Fibroblast of the aortic adventitia (primary cell): ENCODE data around the gene CCDC9B. TPM values are rescaled to one million over a fixed set of nuclear protein-coding genes. Genes with fewer than 3 reads are reported as not detected.

Experiments
- DNase-seq: peaks from one replicate; pipeline ENCODE4 v3.0.0-alpha.2; 2010; ENCODE audit warnings: low read depth
- H3K4me3 ChIP-seq: 2 replicates; pipeline ENCODE4 v1.5.1; 2011; ENCODE audit warnings: low read depth, mild to moderate bottlenecking, control low read depth, low read length, moderate library complexity
- total RNA-seq: library from RNA; depleted of rRNA; stranded (reverse); fragments of >200 nt; gene quantifications from 2 replicates; pipeline ENCODE4 v1.2.3, GENCODE V29; 2012; ENCODE audit warnings: low replicate concordance
- TF ChIP-seq, protein P1 (sequence below): IDR thresholded peaks from 2 replicates; pipeline ENCODE4 v1.5.1; 2011; ENCODE audit warnings: mild to moderate bottlenecking, low read length, control low read depth, inconsistent platforms; ENCODE audit not compliant: insufficient read depth

Gene CCDC9B
- total RNA-seq, 1 donor: 16.2 TPM

DNA sequence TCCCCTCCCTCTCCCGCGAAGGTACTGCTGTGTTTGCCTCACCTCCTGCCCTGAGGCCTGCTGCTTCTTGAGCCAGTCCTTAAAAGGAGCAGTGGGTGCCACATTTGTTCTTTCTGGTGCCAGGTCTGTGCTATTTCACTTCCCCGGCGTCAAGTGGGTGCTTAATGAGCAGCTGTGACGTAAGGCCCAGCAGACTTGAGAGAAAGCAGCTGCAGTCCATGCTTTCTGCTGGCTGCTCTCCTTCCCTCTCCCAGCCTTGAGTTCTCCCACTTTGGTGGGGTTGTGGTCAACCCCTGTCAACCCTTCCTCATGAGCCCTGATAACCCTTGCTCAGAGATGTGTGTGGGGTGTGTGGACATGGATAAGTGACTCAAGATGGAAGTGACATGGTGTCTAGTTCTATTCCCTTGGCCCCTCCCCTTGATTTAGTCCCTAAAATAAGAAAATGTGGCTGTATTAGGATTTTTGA lies 10.3 kb downstream of the CCDC9B start:
- no peak overlapping the region for H3K4me3 ChIP-seq
- TF ChIP-seq, protein P1, sequence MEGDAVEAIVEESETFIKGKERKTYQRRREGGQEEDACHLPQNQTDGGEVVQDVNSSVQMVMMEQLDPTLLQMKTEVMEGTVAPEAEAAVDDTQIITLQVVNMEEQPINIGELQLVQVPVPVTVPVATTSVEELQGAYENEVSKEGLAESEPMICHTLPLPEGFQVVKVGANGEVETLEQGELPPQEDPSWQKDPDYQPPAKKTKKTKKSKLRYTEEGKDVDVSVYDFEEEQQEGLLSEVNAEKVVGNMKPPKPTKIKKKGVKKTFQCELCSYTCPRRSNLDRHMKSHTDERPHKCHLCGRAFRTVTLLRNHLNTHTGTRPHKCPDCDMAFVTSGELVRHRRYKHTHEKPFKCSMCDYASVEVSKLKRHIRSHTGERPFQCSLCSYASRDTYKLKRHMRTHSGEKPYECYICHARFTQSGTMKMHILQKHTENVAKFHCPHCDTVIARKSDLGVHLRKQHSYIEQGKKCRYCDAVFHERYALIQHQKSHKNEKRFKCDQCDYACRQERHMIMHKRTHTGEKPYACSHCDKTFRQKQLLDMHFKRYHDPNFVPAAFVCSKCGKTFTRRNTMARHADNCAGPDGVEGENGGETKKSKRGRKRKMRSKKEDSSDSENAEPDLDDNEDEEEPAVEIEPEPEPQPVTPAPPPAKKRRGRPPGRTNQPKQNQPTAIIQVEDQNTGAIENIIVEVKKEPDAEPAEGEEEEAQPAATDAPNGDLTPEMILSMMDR: no peak
- DNase-seq: peak; percentile 45

DNA sequence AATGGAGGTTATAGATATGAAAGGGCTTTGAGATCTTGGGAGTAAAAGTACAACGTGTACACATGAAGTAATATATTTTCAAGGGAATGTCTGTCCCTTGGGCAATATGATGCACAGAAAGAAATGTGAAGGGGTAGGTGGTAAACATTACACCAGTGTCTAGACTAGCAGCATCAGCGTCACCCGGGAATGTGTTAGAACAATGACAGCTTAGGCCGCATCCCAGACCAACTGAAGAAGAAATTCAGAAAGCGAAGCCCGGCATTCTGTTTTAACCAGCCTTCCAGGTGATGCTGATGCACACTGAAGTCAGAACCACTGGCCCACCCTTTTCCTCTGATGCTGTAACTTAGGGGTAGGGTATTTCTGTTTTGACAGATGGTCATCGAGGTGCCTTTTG lies 10.9 kb downstream of the CCDC9B start:
- no peak overlapping the region for H3K4me3 ChIP-seq
- DNase-seq: no peak
- TF ChIP-seq, protein P1: no peak

DNA sequence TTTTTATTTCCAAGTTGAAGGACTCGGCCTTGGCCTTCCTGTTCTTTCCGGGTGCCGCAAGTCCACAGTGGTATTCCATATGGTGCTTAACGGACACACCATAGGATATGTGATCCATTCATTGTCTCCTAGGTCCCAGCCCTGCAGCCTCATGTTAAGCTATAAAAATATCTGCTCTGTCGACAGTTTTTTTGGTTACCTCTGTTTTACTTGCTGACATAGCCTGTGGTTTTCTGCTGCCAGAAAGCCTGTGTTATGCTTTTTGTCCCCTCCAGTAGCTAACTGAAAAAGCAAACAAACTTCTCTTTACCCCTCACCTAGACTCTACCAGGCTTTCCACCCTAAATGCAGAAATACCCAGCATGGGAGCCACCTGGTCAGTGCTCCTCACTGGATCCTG lies 12.0 kb downstream of the CCDC9B start:
- H3K4me3 ChIP-seq: no peak overlapping the region
- TF ChIP-seq, protein P1: no peak
- DNase-seq: no peak

DNA sequence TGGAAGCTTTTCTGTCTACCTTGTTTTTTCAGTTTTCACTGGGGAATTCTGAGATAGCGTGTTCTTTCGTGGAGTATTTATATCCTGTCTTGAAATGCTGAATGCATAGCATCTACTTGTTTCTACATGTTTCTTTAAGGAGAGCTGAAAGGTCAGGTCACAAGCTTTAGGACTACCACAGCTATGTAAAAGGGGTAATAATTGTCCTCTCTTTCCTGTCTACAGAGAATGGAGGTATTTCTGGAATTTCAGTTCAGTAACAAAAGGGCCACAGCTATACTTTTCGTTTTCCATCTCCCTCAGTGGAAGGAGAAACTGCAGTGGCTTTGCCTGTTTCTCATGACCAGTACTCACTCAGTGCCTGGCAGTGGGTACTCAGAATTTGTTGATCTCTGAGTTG lies 12.6 kb downstream of the CCDC9B start:
- TF ChIP-seq, protein P1: no peak
- peak; percentile 34 for DNase-seq
- no peak overlapping the region for H3K4me3 ChIP-seq

DNA sequence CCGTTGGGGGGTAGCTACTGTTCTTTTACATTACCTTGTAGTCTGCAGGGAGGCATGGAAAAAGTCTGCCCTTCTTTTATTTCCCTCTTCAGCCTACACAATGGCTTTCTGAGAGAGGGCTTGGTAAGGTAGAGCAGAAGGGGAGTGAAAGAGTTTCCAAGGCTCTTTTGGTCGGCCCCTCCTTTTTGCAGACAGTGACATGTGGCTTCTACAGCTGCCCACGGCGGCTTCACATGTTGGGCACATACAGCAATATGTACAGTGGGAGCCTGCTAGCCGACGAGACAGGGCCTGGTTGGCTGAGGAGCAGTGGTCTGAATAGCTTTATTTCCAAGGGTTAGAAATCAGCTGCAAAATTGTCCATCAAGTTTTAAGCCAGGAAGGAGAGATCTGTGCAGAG lies 13.3 kb downstream of the CCDC9B start:
- no peak for DNase-seq
- no peak overlapping the region for H3K4me3 ChIP-seq
- TF ChIP-seq, protein P1: no peak

DNA sequence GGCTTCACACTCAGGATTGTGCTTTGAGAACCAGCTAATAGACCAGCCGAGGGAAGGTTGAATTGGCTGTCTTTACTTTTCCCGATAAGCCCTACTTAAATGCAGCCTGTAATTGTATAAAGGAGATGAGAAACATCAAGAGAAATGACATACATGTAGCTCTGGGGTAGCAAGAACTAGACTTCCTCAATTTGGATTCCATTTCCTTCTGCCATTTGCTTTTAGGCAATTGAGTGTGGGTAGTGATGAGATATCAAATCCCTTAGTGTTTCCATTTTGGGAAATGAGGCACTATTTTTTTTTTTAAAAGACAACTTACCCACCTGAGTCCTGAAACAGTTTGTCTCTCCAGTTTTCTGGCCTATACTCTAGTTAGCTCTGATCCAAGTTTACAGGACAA lies 15.0 kb downstream of the CCDC9B start:
- TF ChIP-seq, protein P1: no peak
- no peak for DNase-seq
- H3K4me3 ChIP-seq: no peak overlapping the region

DNA sequence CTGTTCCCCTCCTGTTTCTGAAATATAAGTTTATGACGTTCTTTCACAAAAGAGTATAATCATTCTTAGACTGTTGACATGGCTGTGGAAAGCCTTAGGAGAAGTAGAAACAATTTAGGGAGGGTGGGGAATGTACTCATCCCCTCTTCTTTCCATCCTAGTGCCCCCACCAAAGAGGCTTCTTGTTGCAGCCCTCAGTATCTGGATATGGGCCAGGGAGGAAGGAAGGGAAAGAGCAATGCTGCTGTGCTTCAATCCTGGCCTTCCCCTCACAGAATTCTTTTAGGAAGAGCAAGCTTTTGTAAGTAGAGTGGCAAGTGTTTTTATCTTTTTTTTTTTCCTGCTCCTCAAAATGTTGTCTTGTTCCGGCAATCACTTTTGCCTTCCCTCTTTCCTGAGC lies 15.6 kb downstream of the CCDC9B start:
- DNase-seq: no peak
- H3K4me3 ChIP-seq: peak overlapping the region; percentile 74
- TF ChIP-seq, protein P1: no peak
